Measurements from ENCODE around the gene CCDC70. TPM values are rescaled to one million over a fixed set of nuclear protein-coding genes. Genes with fewer than 3 reads are reported as not detected.
"Not testable (repeated sequence)": the region's sequence is repeated elsewhere in the genome, so short reads cannot be mapped to it uniquely, and the experiment has no call there.

Gene CCDC70
- total RNA-seq, 1 donor from 2014 or later, result not detected

GRCh38 chr13:51820016-51820597, 41.7 kb upstream of the CCDC70 start:
- no peak overlapping the region for H3K9ac ChIP-seq (ENCODE audit: low read depth in 1 of 3, low read length in 3 of 3)
- H3K4me1 ChIP-seq (ENCODE audit: control insufficient read depth in 3 of 3, insufficient read depth in 3 of 3, low read length in 3 of 3), result peaks cover 13 to 22% (median 16%) of the 10 kb centered on the region in 3 donors
- no peaks in the 10 kb centered on the region for H3K9me3 ChIP-seq (ENCODE audit: control insufficient read depth in 3 of 3, low read length in 3 of 3)
- no peak overlapping the region for H3K27ac ChIP-seq (ENCODE audit: low read depth, low read length)
- H3K27me3 ChIP-seq (ENCODE audit: control insufficient read depth in 3 of 3, insufficient read depth in 3 of 3, low read length in 3 of 3), result no peaks in the 10 kb centered on the region
- H3K36me3 ChIP-seq (ENCODE audit: control insufficient read depth in 3 of 3, insufficient read depth in 3 of 3, low read length in 3 of 3), result no peaks in the 10 kb centered on the region
- no peak overlapping the region for H3K4me3 ChIP-seq (ENCODE audit: low read length in 3 of 3)

DNA sequence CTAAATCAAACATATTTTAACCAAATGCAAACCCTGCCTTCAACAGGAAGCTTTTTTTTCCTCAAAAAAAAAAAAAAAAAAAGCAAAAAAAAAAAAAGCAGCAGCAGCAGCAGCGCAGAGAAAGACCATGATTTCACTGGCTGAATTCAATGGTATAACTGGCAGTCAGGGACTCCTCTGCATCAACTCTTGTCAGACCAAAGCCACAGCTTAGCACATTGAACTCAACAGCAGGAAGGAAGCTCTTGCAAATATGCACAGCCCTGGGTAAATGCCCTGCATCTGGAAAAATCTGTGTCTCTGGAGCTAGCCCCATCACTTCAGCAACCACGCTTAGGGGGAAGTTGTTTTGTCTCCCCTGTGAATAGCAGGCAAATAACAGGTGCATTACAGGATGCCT, 40.2 kb upstream of the CCDC70 start:
- Histone ChIP-seq H3K4me3 (ENCODE audit: low read length in 3 of 3) (no peak overlapping the region), H3K36me3 (ENCODE audit: control insufficient read depth in 3 of 3, insufficient read depth in 3 of 3, low read length in 3 of 3) (no peaks in the 10 kb centered on the region), H3K27me3 (ENCODE audit: control insufficient read depth in 3 of 3, insufficient read depth in 3 of 3, low read length in 3 of 3) (no peaks in the 10 kb centered on the region), H3K4me1 (ENCODE audit: control insufficient read depth in 3 of 3, insufficient read depth in 3 of 3, low read length in 3 of 3) (peaks cover 10 to 20% (median 16%) of the 10 kb centered on the region in 3 donors), H3K9me3 (ENCODE audit: control insufficient read depth in 3 of 3, low read length in 3 of 3) (no peaks in the 10 kb centered on the region), H3K9ac (ENCODE audit: low read depth in 1 of 3, low read length in 3 of 3) (no peak overlapping the region), H3K27ac (ENCODE audit: low read depth, low read length) (no peak overlapping the region)

- Histone ChIP-seq H3K36me3 (ENCODE audit: control insufficient read depth in 3 of 3, insufficient read depth in 3 of 3, low read length in 3 of 3) (no peaks in the 10 kb centered on the region), H3K27me3 (ENCODE audit: control insufficient read depth in 3 of 3, insufficient read depth in 3 of 3, low read length in 3 of 3) (no peaks in the 10 kb centered on the region), H3K4me3 (ENCODE audit: low read length in 3 of 3) (no peak overlapping the region), H3K9ac (ENCODE audit: low read depth in 1 of 3, low read length in 3 of 3) (no peak overlapping the region), H3K9me3 (ENCODE audit: control insufficient read depth in 3 of 3, low read length in 3 of 3) (no peaks in the 10 kb centered on the region), H3K27ac (ENCODE audit: low read depth, low read length) (no peak overlapping the region), H3K4me1 (ENCODE audit: control insufficient read depth in 3 of 3, insufficient read depth in 3 of 3, low read length in 3 of 3) (peaks cover 10 to 23% (median 16%) of the 10 kb centered on the region in 3 donors)
These were observed 39.5 kb upstream of the CCDC70 start for GRCh38 chr13:51822106-51822815.

GRCh38 chr13:51823359-51823758, 38.4 kb upstream of the CCDC70 start:
- no peak overlapping the region for H3K27ac ChIP-seq (ENCODE audit: low read depth, low read length)
- H3K27me3 ChIP-seq (ENCODE audit: control insufficient read depth in 3 of 3, insufficient read depth in 3 of 3, low read length in 3 of 3), result no peaks in the 10 kb centered on the region
- H3K4me1 ChIP-seq (ENCODE audit: control insufficient read depth in 3 of 3, insufficient read depth in 3 of 3, low read length in 3 of 3), result peaks cover 10 to 22% (median 14%) of the 10 kb centered on the region in 3 donors
- no peaks in the 10 kb centered on the region for H3K9me3 ChIP-seq (ENCODE audit: control insufficient read depth in 3 of 3, low read length in 3 of 3)
- H3K36me3 ChIP-seq (ENCODE audit: control insufficient read depth in 3 of 3, insufficient read depth in 3 of 3, low read length in 3 of 3), result no peaks in the 10 kb centered on the region
- no peak overlapping the region for H3K9ac ChIP-seq (ENCODE audit: low read depth in 1 of 3, low read length in 3 of 3)
- H3K4me3 ChIP-seq (ENCODE audit: low read length in 3 of 3), result no peak overlapping the region

DNA sequence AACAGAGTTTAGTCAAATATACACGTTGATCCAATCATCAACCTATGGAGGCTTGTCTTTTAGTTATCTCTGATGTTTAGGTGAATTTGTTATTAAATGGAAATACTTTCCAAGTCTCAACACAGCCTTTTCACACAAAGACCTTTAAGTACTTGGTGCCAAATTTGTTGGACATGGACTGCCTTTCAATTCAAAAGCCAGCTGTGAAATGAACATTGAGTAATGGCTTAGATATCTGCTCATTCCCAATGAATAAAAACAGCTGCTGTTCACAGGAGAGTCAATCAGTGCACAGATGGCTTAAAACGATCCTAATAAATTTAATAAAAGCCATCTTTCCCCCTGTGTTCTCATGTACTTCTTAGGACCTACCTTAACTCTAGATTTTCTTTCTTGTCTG, 37.9 kb upstream of the CCDC70 start:
- Histone ChIP-seq H3K27ac (ENCODE audit: low read depth, low read length) (no peak overlapping the region), H3K4me3 (ENCODE audit: low read length in 3 of 3) (no peak overlapping the region), H3K9me3 (ENCODE audit: control insufficient read depth in 3 of 3, low read length in 3 of 3) (no peaks in the 10 kb centered on the region), H3K36me3 (ENCODE audit: control insufficient read depth in 3 of 3, insufficient read depth in 3 of 3, low read length in 3 of 3) (no peaks in the 10 kb centered on the region), H3K4me1 (ENCODE audit: control insufficient read depth in 3 of 3, insufficient read depth in 3 of 3, low read length in 3 of 3) (peaks cover 9 to 17% (median 9%) of the 10 kb centered on the region in 3 donors), H3K9ac (ENCODE audit: low read depth in 1 of 3, low read length in 3 of 3) (no peak overlapping the region), H3K27me3 (ENCODE audit: control insufficient read depth in 3 of 3, insufficient read depth in 3 of 3, low read length in 3 of 3) (no peaks in the 10 kb centered on the region)

DNA sequence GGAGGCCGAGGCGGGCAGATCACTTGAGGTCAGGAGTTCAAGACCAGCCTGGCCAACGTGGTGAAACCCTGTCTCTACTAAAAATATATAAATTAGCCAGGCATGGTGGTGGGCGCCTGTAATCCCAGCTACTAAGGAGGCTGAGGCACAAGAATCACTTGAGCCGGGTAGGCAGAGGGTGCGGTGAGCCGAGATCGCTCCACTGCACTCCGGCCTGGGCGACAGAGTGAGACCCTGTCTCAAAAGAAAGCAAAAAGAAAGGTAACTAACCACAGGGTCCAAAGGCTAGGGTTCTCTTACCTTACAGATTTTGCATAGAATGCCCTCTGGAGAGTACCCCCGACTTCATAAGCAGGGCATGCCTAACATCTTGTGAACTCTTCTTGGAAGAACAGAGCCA, 37.1 kb upstream of the CCDC70 start:
- H3K9ac ChIP-seq (ENCODE audit: low read depth in 1 of 3, low read length in 3 of 3); H3K27me3 ChIP-seq (ENCODE audit: control insufficient read depth in 3 of 3, insufficient read depth in 3 of 3, low read length in 3 of 3); H3K36me3 ChIP-seq (ENCODE audit: control insufficient read depth in 3 of 3, insufficient read depth in 3 of 3, low read length in 3 of 3); H3K4me1 ChIP-seq (ENCODE audit: control insufficient read depth in 3 of 3, insufficient read depth in 3 of 3, low read length in 3 of 3); H3K4me3 ChIP-seq (ENCODE audit: low read length in 3 of 3); H3K9me3 ChIP-seq (ENCODE audit: control insufficient read depth in 3 of 3, low read length in 3 of 3); H3K27ac ChIP-seq (ENCODE audit: low read depth, low read length): not testable (repeated sequence)

DNA sequence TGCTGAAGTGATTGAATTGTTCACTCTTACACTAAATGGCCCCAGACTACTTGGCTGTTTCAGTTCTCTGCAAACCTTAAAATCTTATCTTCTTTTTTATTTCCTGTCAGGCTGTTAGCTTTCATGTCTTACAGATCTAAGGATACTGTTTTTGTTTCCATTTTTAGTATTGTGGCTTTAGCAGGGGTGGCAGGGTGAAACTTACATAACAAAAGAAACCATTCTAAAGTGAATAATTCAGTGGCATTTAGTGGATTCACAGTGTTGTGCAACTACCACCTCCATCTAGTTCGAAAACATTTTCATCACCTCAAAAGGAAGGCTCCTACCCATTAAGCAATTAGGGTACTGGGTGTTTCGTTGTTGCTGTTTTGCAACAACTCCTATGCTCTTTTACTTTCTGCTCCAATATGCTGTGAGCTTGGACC, 36.6 kb upstream of the CCDC70 start:
- Histone ChIP-seq H3K27ac (ENCODE audit: low read depth, low read length) (no peak overlapping the region), H3K4me1 (ENCODE audit: control insufficient read depth in 3 of 3, insufficient read depth in 3 of 3, low read length in 3 of 3) (peaks cover 0 to 9% (median 3%) of the 10 kb centered on the region in 3 donors), H3K9me3 (ENCODE audit: control insufficient read depth in 3 of 3, low read length in 3 of 3) (no peaks in the 10 kb centered on the region), H3K27me3 (ENCODE audit: control insufficient read depth in 3 of 3, insufficient read depth in 3 of 3, low read length in 3 of 3) (no peaks in the 10 kb centered on the region), H3K4me3 (ENCODE audit: low read length in 3 of 3) (no peak overlapping the region), H3K9ac (ENCODE audit: low read depth in 1 of 3, low read length in 3 of 3) (no peak overlapping the region), H3K36me3 (ENCODE audit: control insufficient read depth in 3 of 3, insufficient read depth in 3 of 3, low read length in 3 of 3) (no peaks in the 10 kb centered on the region)

- no peaks in the 10 kb centered on the region for H3K36me3 ChIP-seq (ENCODE audit: control insufficient read depth in 3 of 3, insufficient read depth in 3 of 3, low read length in 3 of 3)
- no peaks in the 10 kb centered on the region for H3K27me3 ChIP-seq (ENCODE audit: control insufficient read depth in 3 of 3, insufficient read depth in 3 of 3, low read length in 3 of 3)
- H3K9me3 ChIP-seq (ENCODE audit: control insufficient read depth in 3 of 3, low read length in 3 of 3), result no peaks in the 10 kb centered on the region
- H3K4me3 ChIP-seq (ENCODE audit: low read length in 3 of 3), result no peak overlapping the region
- no peak overlapping the region for H3K9ac ChIP-seq (ENCODE audit: low read depth in 1 of 3, low read length in 3 of 3)
- no peak overlapping the region for H3K27ac ChIP-seq (ENCODE audit: low read depth, low read length)
- H3K4me1 ChIP-seq (ENCODE audit: control insufficient read depth in 3 of 3, insufficient read depth in 3 of 3, low read length in 3 of 3), result peaks cover 0 to 9% (median 3%) of the 10 kb centered on the region in 3 donors
These were observed 36.0 kb upstream of the CCDC70 start for GRCh38 chr13:51825681-51826254.

DNA sequence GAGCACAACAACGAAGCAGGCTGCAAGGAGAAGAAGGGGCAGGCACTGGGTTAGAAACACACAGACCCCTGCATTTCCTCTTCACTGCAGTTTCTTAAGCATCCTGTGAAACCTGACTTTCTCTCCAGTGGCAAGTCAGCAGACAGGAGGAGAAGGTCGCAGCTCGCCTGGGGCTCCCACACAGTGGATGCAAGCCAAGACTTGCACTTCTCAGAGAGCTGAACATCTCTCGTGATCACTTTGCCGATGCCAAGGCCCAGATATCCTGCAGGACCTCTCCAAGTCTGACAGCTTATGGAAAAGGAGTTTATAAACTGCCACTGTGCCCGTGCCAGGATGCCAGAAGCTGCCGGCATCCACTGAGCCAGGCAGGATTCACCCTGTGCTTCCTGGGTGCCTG, 35.2 kb upstream of the CCDC70 start:
- Histone ChIP-seq H3K4me1 (ENCODE audit: control insufficient read depth in 3 of 3, insufficient read depth in 3 of 3, low read length in 3 of 3) (peaks cover 0 to 9% (median 3%) of the 10 kb centered on the region in 3 donors), H3K9ac (ENCODE audit: low read depth in 1 of 3, low read length in 3 of 3) (no peak overlapping the region), H3K27ac (ENCODE audit: low read depth, low read length) (no peak overlapping the region), H3K4me3 (ENCODE audit: low read length in 3 of 3) (no peak overlapping the region), H3K36me3 (ENCODE audit: control insufficient read depth in 3 of 3, insufficient read depth in 3 of 3, low read length in 3 of 3) (no peaks in the 10 kb centered on the region), H3K9me3 (ENCODE audit: control insufficient read depth in 3 of 3, low read length in 3 of 3) (no peaks in the 10 kb centered on the region), H3K27me3 (ENCODE audit: control insufficient read depth in 3 of 3, insufficient read depth in 3 of 3, low read length in 3 of 3) (peaks cover 0 to 3% (median 0%) of the 10 kb centered on the region in 3 donors)

DNA sequence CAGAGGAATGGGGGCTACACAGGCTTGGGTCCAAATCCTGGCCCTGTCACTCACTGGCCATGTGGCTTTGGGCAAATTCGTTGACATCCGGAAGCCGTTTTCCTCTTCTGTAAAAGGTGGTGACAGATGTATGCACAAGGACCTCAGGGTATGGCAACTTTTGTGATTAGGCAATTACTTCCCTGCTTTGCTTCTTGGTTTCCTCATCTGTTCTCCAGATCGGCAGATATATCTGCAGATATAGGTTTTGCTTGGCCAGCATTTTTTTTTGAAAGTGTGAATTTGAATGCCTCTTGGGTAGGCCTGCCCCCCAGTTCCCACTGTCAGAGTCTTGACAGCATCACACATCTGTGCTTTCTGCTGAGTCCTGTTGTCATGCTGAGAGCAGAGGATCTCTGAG, 34.5 kb upstream of the CCDC70 start:
- Histone ChIP-seq H3K27ac (ENCODE audit: low read depth, low read length) (no peak overlapping the region), H3K27me3 (ENCODE audit: control insufficient read depth in 3 of 3, insufficient read depth in 3 of 3, low read length in 3 of 3) (peaks cover 0 to 3% (median 0%) of the 10 kb centered on the region in 3 donors), H3K4me1 (ENCODE audit: control insufficient read depth in 3 of 3, insufficient read depth in 3 of 3, low read length in 3 of 3) (peaks cover 3 to 11% (median 4%) of the 10 kb centered on the region in 3 donors), H3K4me3 (ENCODE audit: low read length in 3 of 3) (no peak overlapping the region), H3K36me3 (ENCODE audit: control insufficient read depth in 3 of 3, insufficient read depth in 3 of 3, low read length in 3 of 3) (no peaks in the 10 kb centered on the region), H3K9me3 (ENCODE audit: control insufficient read depth in 3 of 3, low read length in 3 of 3) (no peaks in the 10 kb centered on the region), H3K9ac (ENCODE audit: low read depth in 1 of 3, low read length in 3 of 3) (no peak overlapping the region)
